PFSK-1 (cell line): ENCODE measurements around the gene FAM118B.

Experiments
- POLR2AphosphoS5 ChIP-seq: IDR thresholded peaks from 2 replicates; pipeline ENCODE4 v1.6.1; 2012; ENCODE audit warnings: low read depth, mild to moderate bottlenecking, control low read depth, low read length, moderate library complexity
- SIN3A ChIP-seq: IDR thresholded peaks from 2 replicates; pipeline ENCODE4 v1.6.1; 2012; ENCODE audit warnings: mild to moderate bottlenecking, low read length, moderate library complexity, borderline replicate concordance; ENCODE audit not compliant: insufficient read depth
- TAF1 ChIP-seq: IDR thresholded peaks from 2 replicates; pipeline ENCODE4 v1.6.1; 2012; ENCODE audit warnings: low read length, control low read depth, borderline replicate concordance; ENCODE audit not compliant: insufficient read depth

DNA sequence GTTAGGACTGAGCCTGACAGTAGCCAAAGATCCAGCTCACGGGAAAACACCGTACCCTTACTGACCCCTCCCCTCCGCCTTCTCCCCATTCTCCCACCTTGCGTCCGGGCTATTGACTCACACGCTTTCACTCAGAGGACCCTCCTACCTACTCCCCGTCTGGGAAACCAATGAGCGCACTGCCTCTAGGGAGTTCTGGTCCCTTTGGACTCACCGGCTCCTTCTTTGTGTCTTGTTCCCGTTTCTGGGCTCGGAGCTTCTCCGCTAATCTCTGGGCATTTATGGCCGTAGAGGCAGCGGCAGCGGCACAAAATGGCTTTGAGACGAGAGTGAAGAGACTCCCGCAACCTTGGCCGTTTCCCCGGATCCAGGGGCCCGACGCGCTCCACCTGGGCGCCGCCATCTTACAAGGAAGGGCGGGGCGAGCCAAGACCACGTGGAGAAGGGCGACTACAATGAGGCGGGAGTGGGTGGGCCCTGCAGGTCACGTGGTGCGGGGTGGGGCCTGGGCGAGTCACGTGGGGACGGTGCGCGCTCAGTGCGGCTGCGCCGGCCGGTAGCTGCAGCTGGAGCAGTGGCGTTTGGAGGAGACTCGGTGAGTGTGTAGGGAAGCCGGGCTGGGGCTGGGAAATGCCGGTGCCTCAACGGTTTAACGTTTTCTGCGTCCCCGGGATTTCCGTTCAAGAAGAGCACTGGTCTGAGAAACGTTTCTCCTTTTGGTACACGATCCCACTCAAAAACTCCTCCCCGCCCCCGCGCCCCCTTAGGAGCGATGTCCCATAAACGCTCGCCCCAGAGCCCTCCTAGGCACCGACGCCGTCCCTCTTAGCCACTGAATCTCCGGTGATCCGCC, at the start of gene FAM118B, which contains the start of gene RPUSD4:
- TF ChIP-seq POLR2AphosphoS5 (peak; percentile 99), TAF1 (peak; percentile 97), SIN3A (peak; percentile 92)
